ENCODE measurements around the gene METTL16.

The METTL16 gene

DNA sequence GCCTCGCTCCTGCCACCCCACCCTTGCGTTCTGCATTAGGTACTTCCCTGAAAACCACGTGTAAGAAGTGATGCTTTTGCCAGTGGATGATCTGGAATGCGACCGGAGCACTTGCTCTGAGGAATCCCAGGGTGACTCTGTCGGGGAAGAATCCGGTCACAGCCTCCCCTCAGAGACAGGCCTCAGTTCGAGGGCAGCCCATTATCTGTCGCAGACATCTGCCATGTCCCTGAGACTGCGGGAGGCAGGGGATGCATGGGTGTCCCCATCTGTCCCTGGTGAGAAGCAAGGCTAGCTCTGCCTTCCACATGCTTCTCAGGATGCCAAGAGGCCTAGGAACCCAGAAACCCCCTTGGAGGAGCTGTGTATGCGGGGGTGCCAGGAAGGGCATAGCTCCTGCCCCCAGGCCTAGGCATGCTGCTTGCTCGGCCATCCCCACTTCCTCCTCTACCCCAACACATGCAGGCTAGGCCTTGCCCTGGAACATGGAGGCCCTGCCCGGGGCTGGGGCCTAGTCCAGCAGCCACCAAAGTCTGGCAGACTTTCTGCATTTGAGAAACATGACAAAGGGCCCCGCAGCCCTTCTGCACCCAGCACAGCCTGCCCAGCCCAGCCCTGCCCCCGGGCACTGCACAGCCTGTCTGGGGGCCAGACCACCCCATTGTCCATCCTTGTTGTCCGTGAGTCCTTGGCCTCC lies 131.3 kb downstream of the METTL16 start:
- no peak for DNase-seq (ENCODE audit: low read depth)

DNA sequence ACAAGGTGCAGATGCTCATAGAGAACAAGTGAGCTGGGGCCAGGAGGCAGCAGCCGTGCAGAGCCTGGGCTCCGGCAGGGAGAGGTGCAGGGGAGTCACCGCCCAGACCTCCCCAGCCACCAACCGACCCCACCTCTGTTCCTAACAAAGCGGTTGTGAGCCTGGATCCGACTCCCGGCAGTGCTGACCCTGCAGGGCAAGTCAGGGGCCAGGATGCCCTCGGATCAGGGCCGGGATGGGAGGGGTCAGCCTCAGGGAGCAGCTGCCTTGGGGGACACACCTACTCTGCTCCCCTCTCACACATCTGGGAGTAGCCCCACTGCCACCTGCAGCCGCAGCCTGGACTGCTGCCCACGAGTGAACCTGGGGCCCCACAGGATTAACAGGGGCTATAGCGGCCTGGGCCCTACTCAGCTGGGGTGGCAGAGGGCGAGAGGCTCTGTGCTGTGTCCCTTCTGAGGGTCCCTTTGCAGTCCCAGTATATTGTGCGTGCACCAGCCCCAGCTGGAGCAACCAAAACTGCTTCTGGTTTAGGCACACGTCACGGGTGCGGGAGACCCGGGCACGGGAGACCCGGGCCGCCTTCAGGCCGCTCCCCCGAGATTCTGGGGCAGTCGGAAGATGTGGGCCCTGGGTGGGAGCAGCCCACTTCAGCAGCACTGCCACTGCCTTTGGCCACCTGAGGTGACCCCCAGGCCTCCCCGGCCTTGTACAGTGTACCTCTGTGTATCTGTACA lies 132.0 kb downstream of the METTL16 start:
- no peak for DNase-seq (ENCODE audit: low read depth)

DNA sequence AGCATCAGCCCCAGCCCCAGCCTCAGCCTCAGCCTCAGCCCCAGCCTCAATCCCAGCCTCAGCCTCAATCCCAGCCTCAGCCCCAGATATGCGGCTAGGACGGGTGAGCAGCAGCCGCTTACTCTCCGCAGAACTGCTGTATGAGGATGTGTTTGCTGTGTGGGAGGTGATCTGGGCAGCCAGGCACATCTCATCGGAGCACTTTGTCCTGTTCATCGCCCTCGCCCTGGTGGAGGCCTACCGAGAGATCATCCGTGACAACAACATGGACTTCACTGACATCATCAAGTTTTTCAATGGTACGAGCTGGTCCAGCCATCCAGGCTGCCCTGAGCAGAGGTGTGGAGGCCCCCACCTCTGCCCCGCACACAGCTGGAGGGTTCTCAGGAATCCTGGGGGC lies 132.8 kb downstream of the METTL16 start:
- DNase-seq (ENCODE audit: low read depth) = no peak

DNA sequence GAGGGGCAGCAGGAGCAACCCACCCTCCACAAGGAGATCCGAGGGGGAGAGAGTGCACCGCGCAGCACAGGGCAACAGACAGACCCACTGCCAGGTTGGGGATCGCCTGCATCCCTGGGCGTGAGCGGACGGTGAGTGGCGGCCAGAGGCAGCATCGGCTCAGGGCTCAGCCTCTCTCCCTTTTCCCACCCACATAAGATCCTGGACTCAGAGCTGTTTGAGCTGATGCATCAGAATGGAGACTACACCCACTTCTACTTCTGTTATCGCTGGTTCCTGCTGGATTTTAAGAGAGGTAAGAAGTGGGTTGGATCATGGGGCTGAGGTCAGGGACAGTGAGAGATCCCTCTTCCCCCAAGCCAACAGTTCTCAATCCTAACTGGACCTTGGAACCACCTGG lies 134.0 kb downstream of the METTL16 start:
- no peak for DNase-seq (ENCODE audit: low read depth)

DNA sequence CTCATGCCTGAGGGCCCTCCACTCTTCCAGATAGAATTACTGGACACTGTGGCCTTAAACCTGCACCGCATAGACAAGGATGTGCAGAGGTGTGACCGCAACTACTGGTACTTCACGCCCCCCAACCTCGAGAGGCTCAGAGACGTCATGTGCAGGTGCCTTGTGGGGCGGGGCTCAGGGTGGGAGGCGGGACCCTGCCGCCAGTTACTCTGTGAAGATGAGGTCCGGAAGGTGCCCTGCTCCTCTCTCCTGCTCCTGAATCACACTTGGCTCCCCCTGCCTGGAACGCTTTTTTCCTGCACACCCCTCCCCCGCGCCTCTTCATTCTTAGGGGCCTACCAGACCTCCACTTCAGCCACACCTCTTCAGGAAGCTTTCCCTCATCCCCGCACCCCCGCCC lies 135.6 kb downstream of the METTL16 start:
- no peak for DNase-seq (ENCODE audit: low read depth)

DNA sequence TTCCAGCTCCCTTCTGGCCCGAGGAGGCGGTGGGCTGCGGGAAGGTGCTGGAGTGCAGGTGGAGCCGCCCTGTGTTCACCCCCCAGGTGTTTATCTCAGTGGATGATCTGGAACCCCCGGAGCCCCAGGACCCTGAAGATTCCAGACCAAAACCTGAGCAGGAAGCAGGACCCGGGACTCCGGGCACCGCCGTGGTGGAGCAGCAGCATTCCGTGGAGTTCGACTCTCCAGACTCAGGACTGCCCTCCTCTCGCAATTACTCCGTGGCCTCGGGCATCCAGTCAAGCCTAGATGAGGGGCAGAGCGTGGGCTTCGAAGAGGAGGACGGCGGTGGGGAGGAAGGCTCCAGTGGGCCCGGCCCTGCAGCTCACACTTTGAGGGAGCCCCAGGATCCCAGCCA lies 136.3 kb downstream of the METTL16 start:
- no peak for DNase-seq (ENCODE audit: low read depth)

DNA sequence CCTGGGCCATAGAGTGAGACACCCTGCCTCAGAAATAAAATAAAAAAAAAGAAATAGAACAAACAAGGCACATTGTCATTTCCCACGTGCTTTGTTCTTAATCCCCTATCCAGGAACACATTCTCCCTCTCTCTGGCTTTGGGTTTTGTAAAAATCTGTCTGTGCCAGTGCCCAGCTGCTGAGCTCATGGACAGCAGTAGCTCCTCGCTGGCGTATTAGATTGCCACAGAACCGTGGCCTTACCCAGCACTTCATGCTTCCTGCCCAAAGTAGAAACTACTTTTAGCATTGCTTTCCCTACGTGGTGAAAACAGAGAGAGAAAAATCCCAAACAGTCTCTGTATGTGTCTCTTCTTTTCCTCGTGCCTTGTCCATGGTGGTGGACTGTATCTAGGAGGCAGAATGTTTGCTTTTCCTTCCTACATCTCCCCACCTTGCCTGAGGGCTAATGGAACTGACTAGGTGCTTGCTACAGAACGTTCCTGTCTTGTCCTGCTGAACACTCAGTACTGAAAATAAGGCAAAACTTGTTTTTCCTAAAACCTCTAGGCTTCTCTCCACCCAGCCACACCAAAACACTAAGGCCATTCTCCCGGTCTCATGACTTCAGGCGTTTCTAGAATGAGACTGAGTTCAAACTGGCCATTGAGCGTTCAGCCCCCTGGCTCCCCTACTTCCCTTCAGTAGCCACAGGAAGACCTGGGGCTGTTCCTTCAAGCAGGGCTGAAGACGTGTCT lies 137.0 kb downstream of the METTL16 start:
- DNase-seq (ENCODE audit: low read depth) = no peak

DNA sequence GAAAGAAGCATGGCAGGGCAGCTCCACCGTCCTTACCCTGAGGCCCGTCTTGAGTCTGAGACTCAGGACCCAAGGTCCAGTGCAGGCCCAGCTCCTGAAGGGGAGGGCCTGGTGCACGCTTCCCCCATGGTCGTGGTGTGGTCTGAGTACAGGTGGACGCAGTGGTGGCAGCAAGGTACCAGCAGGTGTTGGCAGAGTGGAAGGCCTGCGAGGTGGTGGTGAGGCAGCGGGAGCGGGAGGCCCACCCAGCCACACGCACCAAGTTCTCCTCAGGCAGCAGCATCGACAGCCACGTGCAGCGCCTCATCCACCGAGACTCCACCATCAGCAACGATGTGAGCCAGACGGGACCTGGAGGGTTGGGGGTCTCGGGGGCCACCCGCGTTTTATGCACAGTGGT lies 138.5 kb downstream of the METTL16 start:
- DNase-seq (ENCODE audit: low read depth) = no peak

DNA sequence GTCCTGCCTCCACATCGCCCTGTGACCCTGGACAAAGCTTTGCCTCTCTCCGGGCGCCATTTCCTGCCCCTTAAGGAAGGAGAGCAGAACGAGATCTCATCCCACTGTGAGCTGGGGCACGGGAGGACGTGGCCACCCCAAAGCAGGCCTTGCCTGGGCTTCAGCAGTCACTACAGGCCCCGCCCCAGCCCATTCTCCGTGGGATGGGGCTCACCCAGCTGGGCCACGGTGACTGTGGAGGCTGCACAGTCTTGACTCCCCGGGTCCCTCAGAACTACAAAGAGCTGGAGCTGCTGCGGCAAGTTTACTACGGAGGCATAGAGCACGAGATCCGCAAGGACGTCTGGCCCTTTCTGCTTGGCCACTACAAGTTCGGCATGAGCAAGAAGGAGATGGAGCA lies 139.0 kb downstream of the METTL16 start:
- DNase-seq (ENCODE audit: low read depth) = no peak

DNA sequence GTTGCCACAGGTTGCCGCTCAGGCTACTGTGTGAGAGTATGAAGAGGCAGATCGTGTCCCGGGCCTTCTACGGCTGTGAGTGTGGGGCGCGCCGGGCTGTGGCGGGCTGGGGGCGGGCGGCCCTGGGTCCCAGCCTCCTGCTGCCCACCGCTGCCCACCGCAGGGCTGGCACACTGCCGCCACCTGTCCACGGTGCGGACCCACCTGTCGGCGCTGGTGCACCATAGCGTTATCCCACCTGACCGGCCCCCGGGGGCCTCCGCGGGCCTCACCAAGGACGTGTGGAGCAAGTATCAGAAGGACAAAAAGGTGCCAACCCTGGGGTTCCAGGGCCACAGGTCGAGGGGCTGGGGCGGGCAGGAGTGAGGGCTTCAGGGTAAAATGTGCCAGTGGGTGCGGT lies 139.5 kb downstream of the METTL16 start:
- DNase-seq (ENCODE audit: low read depth) = no peak

DNA sequence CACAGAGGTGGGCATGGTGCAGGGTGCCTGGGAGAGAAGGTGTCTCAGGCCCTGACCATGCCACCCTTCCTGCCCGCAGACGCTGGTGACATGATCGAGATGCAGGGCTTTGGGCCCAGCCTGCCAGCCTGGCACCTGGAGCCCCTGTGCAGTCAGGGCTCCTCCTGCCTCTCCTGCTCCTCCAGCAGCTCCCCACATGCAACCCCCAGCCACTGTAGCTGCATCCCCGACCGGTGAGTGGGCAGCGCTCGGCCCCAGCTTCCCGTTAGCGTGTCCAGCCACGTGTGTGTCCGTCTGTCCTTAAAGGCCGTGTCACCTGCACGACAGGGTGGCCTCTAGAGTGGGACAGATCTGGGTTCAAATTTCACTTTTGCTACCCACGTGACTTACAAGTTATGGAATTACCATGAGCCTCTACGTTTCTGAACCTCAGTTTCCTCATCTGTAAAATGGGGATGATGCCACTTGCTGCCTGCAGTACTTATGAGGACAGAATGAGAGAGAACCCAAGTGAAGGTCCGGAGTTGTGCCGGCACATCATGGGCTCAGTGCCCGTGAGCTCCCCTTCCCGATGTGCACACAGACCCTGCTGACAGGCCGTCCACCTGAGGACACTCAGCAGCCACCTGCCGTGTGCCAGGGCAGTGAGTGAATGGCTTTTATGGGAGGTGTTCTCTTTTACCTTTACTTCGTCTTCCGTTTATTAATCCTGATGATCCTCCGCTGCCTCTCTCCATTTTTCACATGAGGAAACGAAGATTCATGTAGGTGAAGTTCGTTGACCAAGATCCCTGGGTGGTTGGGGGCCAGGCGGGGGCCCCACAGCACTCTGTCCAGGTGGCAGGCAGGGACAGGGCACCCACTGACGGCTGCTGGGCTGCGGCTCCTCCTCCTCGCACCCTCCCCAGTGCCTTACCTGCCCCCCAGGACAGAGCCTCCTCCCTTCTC lies 140.2 kb downstream of the METTL16 start:
- no peak for DNase-seq (ENCODE audit: low read depth)

DNA sequence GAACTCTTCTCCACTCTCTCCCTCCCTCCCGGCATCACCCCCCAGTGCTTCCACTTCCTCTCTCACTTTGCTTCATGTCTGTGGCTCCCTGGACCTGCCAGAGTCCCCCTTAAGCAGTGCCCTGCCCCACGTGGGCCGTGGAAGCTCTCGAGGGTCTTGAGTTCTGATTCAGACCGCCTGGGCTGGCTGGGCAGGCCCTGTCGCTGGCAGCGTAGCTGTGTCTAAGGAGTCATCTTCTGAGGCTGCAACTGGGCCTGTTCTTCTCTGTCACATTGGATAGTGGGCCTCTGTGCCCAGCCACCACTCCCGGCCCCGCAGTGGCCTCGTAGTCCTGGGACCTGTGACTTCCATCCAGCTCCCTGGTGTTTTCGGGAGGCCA lies 141.5 kb downstream of the METTL16 start:
- DNase-seq (ENCODE audit: low read depth) = no peak

DNA sequence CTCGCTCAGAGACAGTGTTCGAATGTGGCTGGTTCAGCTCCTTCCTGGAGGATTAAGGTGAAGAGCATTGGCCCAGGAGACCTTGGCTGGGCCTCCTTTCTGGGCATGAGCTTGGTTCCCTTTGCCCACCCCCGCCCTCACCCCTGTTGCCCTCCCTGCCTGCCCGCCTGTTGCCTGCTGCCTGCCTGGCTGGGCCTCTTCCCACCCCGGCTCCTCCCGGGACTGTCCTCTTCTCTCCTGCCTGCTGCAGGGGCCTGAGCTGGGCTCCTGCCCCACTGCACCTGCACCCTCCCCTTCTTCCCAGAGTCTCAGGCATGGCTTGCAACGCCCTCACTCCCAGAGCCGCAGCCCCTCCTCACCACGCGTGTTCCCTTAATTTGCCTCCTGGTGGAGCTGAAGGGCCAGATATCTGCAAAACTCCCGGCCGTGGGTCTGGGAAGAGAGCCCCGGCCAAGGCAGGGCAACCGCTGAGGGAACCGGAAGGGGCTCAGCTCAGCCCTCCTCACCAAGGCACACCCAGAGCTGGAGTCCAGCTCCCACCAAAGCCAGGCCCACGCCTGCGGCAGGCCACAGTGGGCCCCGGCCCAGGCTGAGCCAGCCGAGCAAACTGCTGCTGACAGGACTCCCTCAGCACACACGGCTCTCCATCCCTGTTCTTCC lies 142.0 kb downstream of the METTL16 start:
- no peak for DNase-seq (ENCODE audit: low read depth)

DNA sequence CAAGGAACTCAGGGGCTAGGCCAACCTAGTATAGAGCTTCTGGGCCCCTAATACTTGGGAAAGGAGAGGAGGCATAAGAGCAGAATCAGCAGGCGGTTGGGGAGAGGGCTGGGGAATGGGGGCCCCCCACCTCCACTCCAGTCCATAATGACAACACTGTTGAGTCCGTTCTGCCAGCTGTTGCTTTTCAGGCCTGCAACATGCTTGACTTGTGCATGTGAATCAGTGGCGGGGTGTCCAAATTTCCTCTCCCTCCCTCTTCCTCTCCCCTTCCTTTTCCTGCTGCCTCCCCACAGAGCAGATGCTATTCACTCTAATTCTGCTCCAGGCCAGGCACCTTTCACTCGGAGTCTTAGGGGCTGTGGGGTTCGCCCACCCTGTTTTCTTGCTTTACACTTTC lies 142.6 kb downstream of the METTL16 start:
- DNase-seq (ENCODE audit: low read depth) = no peak

DNA sequence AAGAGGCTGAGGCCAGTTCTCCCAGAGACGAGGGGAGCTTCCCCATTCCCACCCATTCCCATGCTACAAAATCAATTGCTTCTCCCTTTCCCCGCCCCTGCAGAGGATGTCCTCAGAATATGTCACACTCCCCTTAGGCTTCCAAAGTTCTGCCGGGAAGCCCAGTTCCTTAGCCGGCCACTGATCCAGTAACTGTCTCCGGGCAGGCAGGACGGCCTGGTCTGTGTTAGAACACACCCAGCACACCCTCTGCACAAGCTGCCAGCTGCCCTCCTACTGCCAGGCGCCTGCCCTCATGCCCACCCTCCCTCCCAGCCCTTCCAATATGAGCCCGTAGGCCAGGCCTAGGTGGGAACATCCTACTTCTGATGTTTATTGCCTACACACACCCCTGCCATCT lies 143.3 kb downstream of the METTL16 start:
- no peak for DNase-seq (ENCODE audit: low read depth)

DNA sequence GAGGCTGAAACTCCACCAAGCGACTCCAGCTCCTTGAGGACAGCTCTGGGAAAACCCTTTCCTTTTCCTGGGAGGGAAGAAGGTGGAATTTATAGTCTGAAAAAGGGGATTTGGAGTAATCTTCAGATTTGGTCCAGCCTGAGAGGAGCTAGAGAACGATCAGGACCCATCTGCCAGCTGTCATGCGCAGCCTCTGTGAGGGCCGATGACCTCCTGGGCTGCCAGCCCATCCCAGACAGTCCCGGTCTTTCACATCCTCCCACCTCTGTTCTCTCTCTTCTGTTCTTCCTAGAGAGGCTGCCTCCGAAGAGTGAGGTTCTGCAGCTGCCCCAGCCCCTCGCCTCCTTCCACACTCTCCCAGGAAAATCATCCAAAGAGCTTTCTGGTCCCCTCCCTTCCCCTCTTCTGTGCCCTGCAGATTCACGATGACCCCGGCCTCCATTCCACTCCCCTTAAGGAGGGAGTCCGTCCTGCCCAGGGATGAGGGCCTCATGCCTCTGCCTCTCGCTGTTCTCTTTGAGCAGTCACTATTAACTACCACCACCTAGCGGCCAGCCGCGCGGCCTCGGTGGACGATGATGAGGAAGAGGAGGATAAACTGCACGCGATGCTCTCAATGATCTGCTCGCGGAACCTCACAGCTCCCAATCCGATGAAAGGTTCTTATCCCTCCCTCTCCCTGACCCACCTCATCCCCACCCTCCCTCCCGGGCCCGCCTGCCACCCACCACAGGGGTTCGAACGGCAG lies 144.8 kb downstream of the METTL16 start:
- DNase-seq (ENCODE audit: low read depth) = no peak

Measured in T-helper 22 cell (primary cell).